AG04450 (cell line): ENCODE data around the gene OOEP. TPM values are rescaled to one million over a fixed set of nuclear protein-coding genes. Genes with fewer than 3 reads are reported as not detected.
"Not testable (repeated sequence)": the region's sequence is repeated elsewhere in the genome, so short reads cannot be mapped to it uniquely, and the experiment has no call there.

Experiments used
- CTCF ChIA-PET: fragments of 300-600, 350-600 bp; formaldehyde crosslinking; extraction: SDS; loops from one replicate; lab custom pipeline; 2022; ENCODE audit warnings: antibody characterized with exemption, inconsistent platforms; lab: Charles Lee
- POLR2A ChIA-PET: fragments of 350-600 bp; formaldehyde crosslinking; extraction: SDS; loops from one replicate; lab custom pipeline; 2021; ENCODE audit warnings: antibody characterized with exemption, inconsistent platforms; lab: Yijun Ruan, JAX
- DNase-seq: peaks from one replicate; pipeline ENCODE4 v3.0.0-alpha.2; 2011; ENCODE audit warnings: low read depth, low spot score
- H3K27ac ChIP-seq: one replicate; pipeline ENCODE4 v1.5.1; 2012; ENCODE audit warnings: low read depth, low read length, control low read depth
- H3K27me3 ChIP-seq: one replicate; pipeline ENCODE4 v1.6.0; 2012; ENCODE audit warnings: low read length; ENCODE audit not compliant: control insufficient read depth, insufficient read depth
- H3K4me3 ChIP-seq: 2 replicates; pipeline ENCODE4 v1.5.1; 2011; ENCODE audit warnings: mild to moderate bottlenecking, low read depth, low read length, control low read depth
- H3K9me3 ChIP-seq: 2 replicates; pipeline ENCODE4 v1.5.1; 2012; ENCODE audit warnings: low read length; ENCODE audit not compliant: control insufficient read depth, insufficient read depth
- polyA plus RNA-seq: library from polyadenylated mRNA; depleted of rRNA; stranded (reverse); fragments of >200 nt; gene quantifications from 2 replicates; pipeline ENCODE4 v1.2.3, GENCODE V29; 2011
- TF ChIP-seq, protein P1 (sequence below): IDR thresholded peaks from 2 replicates; pipeline ENCODE4 v1.5.1; 2011; ENCODE audit warnings: low read depth, low read length, control low read depth, inconsistent platforms

Gene OOEP
- polyA plus RNA-seq, 1 experiment, result not detected

DNA sequence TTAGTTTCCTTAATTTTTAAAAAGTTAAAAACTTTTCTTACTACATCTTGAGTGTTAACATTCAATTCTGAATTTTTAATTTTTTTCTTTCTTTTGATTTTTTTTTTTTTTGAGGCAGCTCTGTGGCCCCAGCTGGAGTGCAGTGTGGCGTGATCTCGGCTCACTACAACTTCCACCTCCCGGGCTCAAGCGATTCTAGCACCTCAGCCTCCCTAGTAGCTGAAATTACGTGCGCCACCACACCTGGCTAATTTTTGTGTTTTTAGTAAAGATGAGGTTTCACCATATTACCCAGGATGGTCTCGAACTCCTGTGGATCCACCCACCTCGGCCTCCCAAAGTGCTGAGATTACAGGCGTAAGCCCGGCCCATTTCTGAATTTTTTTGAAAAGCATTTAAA is 26.2 kb upstream of the OOEP start:
- Histone ChIP-seq H3K4me3 (no peak overlapping the region), H3K9me3 (peaks cover 8% of the 10 kb centered on the region; the same call in 1 of the 2 replicates), H3K27me3 (no peaks in the 10 kb centered on the region), H3K27ac (no peak overlapping the region)
- no peak for DNase-seq
- ChIA-PET CTCF (no interaction called here), POLR2A (no interaction called here)
- TF ChIP-seq, protein P1, sequence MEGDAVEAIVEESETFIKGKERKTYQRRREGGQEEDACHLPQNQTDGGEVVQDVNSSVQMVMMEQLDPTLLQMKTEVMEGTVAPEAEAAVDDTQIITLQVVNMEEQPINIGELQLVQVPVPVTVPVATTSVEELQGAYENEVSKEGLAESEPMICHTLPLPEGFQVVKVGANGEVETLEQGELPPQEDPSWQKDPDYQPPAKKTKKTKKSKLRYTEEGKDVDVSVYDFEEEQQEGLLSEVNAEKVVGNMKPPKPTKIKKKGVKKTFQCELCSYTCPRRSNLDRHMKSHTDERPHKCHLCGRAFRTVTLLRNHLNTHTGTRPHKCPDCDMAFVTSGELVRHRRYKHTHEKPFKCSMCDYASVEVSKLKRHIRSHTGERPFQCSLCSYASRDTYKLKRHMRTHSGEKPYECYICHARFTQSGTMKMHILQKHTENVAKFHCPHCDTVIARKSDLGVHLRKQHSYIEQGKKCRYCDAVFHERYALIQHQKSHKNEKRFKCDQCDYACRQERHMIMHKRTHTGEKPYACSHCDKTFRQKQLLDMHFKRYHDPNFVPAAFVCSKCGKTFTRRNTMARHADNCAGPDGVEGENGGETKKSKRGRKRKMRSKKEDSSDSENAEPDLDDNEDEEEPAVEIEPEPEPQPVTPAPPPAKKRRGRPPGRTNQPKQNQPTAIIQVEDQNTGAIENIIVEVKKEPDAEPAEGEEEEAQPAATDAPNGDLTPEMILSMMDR, result no peak

DNA sequence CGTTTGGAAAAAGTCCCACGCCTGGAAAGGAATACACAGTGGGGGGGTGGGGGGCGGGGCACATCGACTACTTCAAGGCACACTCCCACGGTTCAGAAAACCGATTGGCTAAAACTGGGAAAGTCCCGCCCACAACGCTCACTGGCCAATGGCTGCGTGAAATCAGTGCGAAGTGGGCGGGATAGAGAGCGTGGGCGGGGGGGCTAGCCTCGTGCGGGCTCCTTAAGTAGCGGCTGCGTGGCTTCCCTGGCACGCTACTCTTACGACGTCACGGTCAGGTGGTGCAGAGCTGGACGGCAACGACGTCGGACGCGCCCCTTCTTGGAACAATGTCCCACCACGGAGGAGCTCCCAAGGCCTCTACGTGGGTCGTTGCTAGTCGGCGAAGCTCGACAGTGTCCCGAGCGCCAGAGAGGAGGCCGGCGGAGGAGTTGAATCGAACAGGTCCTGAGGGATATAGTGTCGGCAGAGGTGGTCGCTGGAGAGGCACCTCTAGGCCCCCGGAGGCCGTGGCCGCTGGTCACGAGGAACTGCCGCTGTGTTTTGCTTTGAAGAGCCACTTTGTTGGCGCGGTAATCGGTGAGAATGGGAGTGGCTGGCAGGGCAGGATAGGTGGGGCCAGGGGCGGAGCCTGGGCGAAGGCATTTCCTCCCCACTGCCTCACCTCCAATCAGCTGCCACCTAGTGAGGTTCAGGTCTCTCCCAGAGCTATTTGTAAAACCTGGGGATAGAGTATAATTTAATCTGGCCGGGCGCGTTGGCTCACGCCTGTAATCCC is 25.1 kb upstream of the OOEP start, which contains the start of gene DDX43:
TSS of gene DDX43 (plus strand) at position 252 of the 778 bp plus-strand sequence. CDS start at position 330, 78 bp downstream.
- ChIA-PET POLR2A (no interaction called here), CTCF (no interaction called here)
- DNase-seq, result no peak

DNA sequence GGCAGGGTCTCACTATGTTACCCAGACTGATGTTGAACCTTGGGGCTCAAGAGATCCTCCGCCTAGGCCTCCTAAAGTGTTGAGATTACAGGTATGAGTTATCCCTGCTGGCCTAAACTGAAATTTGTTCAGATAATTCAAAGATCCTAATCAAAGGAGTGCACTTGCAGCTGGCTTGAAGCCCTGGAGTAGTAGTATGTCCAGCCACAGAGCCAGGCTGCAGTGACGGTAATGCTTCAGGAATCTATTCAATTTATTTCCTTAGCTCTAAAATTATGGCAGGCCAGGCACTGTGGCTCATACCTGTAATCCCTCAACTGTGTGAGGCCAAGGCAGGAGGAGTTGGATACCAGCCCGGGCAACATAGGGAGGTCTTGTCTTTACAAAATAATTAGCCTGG is 23.6 kb upstream of the OOEP start:
- Histone ChIP-seq H3K4me3 (no peak overlapping the region), H3K9me3 (peaks cover 8% of the 10 kb centered on the region; the same call in 1 of the 2 replicates), H3K27me3 (no peaks in the 10 kb centered on the region), H3K27ac (no peak overlapping the region)
- POLR2A ChIA-PET, result no interaction called here
- DNase-seq, result no peak
- CTCF ChIA-PET, result no interaction called here
- TF ChIP-seq, protein P1, result no peak

More for the DNA sequence above, 25.1 kb upstream of the OOEP start, which contains the start of gene DDX43:
- Histone ChIP-seq H3K9me3 (peaks cover 8% of the 10 kb centered on the region; the same call in 1 of the 2 replicates), H3K4me3 (no peak within 1 kb of the TSS), H3K27ac (no peak within 1 kb of the TSS), H3K27me3 (no peaks in the 10 kb centered on the region)
- TF ChIP-seq, protein P1, result no peak

GRCh38 chr6:73392188-73392587 is 22.5 kb upstream of the OOEP start:
- CTCF ChIA-PET, POLR2A ChIA-PET, H3K27ac ChIP-seq, H3K27me3 ChIP-seq, H3K4me3 ChIP-seq, DNase-seq, H3K9me3 ChIP-seq: not testable (repeated sequence)

DNA sequence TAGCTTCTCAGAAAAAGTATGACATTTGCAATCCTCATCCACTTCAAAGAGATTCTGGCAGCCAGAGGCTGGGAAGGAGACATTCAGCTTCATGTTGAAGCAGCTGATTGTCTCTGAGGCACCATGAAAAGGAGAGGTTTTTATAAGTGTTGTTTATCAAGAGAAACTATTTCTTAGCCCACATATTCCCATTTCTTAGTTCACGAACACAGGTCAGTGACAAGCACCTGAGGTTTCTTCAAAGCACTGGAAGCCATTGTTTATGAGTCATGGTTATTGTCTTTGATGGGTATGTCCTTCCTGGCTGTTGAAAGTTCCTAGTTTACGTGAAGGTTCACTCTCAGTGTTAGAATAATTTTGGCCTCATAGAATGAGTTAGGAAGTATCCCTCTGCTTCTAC is 22.0 kb upstream of the OOEP start:
- POLR2A ChIA-PET, result no interaction called here

More for the DNA sequence above, 22.0 kb upstream of the OOEP start:
- no peak overlapping the region for H3K4me3 ChIP-seq
- no peaks in the 10 kb centered on the region for H3K27me3 ChIP-seq
- TF ChIP-seq, protein P1, result no peak
- H3K27ac ChIP-seq, result no peak overlapping the region
- peaks cover 8% of the 10 kb centered on the region; the same call in 1 of the 2 replicates for H3K9me3 ChIP-seq
- CTCF ChIA-PET, result interaction anchor here (3.8 kb wide), 1 partner anchor 106 kb away, joined by 32 read pairs; no protein-coding TSS in a partner anchor
- DNase-seq, result no peak
